ENCODE data around the gene SMAD6. TPM values are rescaled to one million over a fixed set of nuclear protein-coding genes. Genes with fewer than 3 reads are reported as not detected.

SMAD6 gene
- total RNA-seq, 4 donors from 2014 or later: 9.2 to 68.8 (median 12.4) TPM

GRCh38 chr15:66726386-66726785 lies 24.4 kb downstream of the SMAD6 start:
- TF ChIP-seq, protein P1, sequence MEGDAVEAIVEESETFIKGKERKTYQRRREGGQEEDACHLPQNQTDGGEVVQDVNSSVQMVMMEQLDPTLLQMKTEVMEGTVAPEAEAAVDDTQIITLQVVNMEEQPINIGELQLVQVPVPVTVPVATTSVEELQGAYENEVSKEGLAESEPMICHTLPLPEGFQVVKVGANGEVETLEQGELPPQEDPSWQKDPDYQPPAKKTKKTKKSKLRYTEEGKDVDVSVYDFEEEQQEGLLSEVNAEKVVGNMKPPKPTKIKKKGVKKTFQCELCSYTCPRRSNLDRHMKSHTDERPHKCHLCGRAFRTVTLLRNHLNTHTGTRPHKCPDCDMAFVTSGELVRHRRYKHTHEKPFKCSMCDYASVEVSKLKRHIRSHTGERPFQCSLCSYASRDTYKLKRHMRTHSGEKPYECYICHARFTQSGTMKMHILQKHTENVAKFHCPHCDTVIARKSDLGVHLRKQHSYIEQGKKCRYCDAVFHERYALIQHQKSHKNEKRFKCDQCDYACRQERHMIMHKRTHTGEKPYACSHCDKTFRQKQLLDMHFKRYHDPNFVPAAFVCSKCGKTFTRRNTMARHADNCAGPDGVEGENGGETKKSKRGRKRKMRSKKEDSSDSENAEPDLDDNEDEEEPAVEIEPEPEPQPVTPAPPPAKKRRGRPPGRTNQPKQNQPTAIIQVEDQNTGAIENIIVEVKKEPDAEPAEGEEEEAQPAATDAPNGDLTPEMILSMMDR (IDR thresholded peaks at IDR 0.05; ENCODE audit: low read depth): no peak

GRCh38 chr15:66729331-66729951 lies 27.4 kb downstream of the SMAD6 start:
- TF ChIP-seq, protein P1 (IDR thresholded peaks at IDR 0.05; ENCODE audit: low read depth): no peak

- TF ChIP-seq, protein P1 (IDR thresholded peaks at IDR 0.05; ENCODE audit: low read depth): no peak
Observed at GRCh38 chr15:66730168-66731021, 28.4 kb downstream of the SMAD6 start.

DNA sequence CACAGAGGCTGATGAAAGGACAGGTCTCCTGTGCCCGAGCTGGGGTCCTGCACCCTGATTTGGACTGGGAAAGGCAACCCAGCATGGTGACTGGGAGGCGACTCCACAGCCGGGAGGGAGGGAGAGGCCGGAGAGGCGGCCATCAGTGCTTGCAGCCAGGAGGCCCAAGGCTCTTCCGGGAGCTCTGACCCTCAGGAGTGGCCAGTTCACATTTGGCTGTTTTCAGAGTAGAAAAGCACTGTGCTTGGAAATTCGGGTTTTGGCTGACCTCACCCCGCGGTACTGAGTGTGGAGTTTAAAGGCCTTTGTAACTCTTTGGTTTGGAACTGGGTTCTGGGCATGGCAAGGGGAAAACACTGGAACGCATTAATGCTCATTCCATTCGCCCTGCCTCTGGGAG lies 31.9 kb downstream of the SMAD6 start:
- TF ChIP-seq, protein P1 (IDR thresholded peaks at IDR 0.05; ENCODE audit: low read depth): no peak

DNA sequence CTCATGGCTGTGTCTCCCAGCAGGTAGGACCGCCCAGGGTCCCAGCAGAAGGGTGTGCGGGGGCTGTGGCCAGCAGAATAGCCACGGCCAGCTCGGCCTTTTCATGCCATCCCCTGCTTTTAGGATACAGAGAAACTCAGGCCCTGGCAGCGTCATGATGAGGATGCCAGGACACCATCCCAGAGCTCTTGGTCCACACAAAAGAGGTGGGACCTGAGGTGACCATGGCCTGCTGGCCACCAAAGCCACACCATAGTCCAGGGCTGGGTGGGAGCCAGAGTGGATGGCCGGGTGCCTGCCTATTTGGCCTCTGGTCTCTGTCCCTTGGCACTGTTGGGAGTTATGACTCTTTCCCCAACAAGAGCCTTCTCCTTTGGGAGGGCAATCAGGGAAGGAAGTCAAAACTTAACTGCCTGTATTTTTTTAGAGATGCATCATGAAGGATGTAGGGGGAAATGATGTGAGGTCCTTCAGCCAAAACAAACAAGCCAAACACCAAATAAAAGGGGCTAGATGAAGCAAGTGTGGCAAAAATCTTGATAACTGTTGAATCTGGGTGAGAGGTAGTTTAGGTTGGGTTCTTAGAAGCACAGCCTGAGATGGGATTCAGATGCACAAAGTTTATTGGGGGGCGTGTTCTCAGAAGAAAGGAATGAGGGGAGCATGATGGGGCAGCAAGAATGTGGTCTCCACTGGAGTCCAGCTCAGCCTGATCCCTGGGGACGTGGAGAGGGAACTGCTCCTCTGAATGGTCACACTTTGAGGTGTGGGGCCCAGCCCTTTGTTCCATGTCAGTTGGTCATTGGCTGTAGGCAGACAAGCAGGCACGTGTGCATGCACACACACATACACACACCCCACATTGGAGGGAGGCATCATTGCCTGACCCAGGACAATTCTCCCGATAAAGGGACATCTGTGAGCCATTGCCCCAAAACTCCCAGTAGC lies 33.2 kb downstream of the SMAD6 start:
- TF ChIP-seq, protein P1 (IDR thresholded peaks at IDR 0.05; ENCODE audit: low read depth): no peak

DNA sequence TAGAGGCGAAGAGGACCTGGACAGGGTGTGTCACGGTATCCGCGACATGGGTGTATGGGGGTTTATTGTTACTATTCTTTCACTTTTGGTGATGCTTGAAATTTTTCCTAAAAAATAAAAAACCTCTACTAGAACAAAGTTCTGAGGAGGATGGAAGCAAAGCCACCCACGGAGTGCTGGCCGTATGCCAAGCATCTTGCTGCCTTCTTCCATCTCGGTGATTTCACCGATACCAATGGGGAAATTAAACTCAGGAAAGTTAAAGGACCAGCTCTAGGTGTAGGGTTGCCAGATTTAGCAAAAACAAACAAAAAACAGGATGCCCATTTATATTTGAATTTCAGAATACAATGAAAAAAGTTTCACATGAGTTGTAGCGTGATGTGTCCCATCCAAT lies 33.9 kb downstream of the SMAD6 start:
- TF ChIP-seq, protein P1 (IDR thresholded peaks at IDR 0.05; ENCODE audit: low read depth): no peak
